ENCODE measurements around the gene PRSS48. TPM values are rescaled to one million over a fixed set of nuclear protein-coding genes. Genes with fewer than 3 reads are reported as not detected.

Gene PRSS48
- total RNA-seq = not detected

GRCh38 chr4:151276787-151277562, at the start of gene PRSS48:
Gene PRSS48 (plus strand): TSS chr4:151277161. CDS start chr4:151277173, 12 bp downstream.

GRCh38 chr4:151325111-151325948, 48.4 kb downstream of the PRSS48 start, which contains the start of gene SH3D19:
Gene SH3D19 (minus strand): TSS chr4:151325605. CDS start chr4:151325352, 253 bp downstream.

Other genes with a start within 250 kb of the PRSS48 start
- gene RPS3A, start 177.5 kb upstream of the PRSS48 start, total RNA-seq = 2,971 TPM
- 59.9 TPM for gene SH3D19, start 48.4 kb downstream of the PRSS48 start, total RNA-seq
- gene FHIP1A, start 132.0 kb downstream of the PRSS48 start, total RNA-seq = 32.1 TPM

Measured in camera-type eye (tissue), 1 donor.